Dendritic cell treated with granulocyte-macrophage colony-stimulating factor and Interleukin-4, amounts not matched to agents 40 ng/mL and 50 ng/mL, for 4 days (primary cell): ENCODE results near the gene NEURL4.

Experiments used
- H3K27ac Mint-ChIP-seq: one replicate; pipeline ENCODE4 v1.8.0; 2022; ENCODE audit warnings: mild to moderate bottlenecking, mixed read lengths
- H3K27me3 Mint-ChIP-seq: one replicate; pipeline ENCODE4 v1.8.0; 2022; ENCODE audit warnings: mild to moderate bottlenecking, mixed read lengths
- H3K36me3 Mint-ChIP-seq: one replicate; pipeline ENCODE4 v1.8.0; 2022; ENCODE audit warnings: low read depth, mixed read lengths
- H3K4me1 Mint-ChIP-seq: one replicate; pipeline ENCODE4 v1.8.0; 2022; ENCODE audit warnings: low read depth, mixed read lengths
- H3K4me3 Mint-ChIP-seq: one replicate; pipeline ENCODE4 v1.8.0; 2022; ENCODE audit warnings: mild to moderate bottlenecking, moderate library complexity, mixed read lengths
- H3K9me3 Mint-ChIP-seq: one replicate; pipeline ENCODE4 v1.8.0; 2022; ENCODE audit warnings: mixed read lengths
- intact Hi-C: fragments of 100-400 bp; cut with micrococcal nuclease; formaldehyde crosslinking; loops from one replicate; pipeline ENCODE4 v1.15.0; 2022

NEURL4 gene

GRCh38 chr17:7293816-7294613 is 35.1 kb downstream of the NEURL4 start:
- Mint-ChIP-seq H3K36me3 (no peaks in the 10 kb centered on the region), H3K27ac (no peak overlapping the region), H3K4me3 (peak overlapping the region; percentile 6), H3K4me1 (peaks cover 30% of the 10 kb centered on the region), H3K27me3 (peaks cover 84% of the 10 kb centered on the region), H3K9me3 (no peaks in the 10 kb centered on the region)
- intact Hi-C loops = no loop called here

DNA sequence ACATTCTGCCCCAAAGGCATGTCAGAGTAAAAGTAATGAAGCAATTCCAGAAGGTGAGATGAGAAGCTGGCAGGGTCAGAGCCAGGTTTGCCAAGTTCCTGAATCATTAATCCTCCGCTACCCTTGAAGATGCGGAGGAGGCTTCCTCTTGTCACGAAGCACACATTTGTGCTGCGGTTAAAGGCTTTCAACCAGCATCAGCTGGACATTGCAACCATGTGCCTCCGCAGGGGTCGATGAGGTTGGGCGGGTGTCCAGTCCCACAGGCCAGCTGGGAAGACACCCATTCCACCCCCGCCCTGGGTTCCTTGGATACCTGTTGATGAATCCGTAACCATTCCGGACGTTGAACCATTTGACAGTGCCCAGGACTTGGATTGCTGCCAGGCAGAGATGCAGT is 36.0 kb downstream of the NEURL4 start:
- H3K4me1 Mint-ChIP-seq = peaks cover 30% of the 10 kb centered on the region
- H3K36me3 Mint-ChIP-seq = no peaks in the 10 kb centered on the region
- no peaks in the 10 kb centered on the region for H3K9me3 Mint-ChIP-seq
- H3K27ac Mint-ChIP-seq = no peak overlapping the region
- intact Hi-C loops = no loop called here
- no peak overlapping the region for H3K4me3 Mint-ChIP-seq
- peaks cover 87% of the 10 kb centered on the region for H3K27me3 Mint-ChIP-seq

- intact Hi-C loops = no loop called here
- no peaks in the 10 kb centered on the region for H3K36me3 Mint-ChIP-seq
- no peak overlapping the region for H3K27ac Mint-ChIP-seq
- peaks cover 30% of the 10 kb centered on the region for H3K4me1 Mint-ChIP-seq
- peaks cover 87% of the 10 kb centered on the region for H3K27me3 Mint-ChIP-seq
- no peak overlapping the region for H3K4me3 Mint-ChIP-seq
- no peaks in the 10 kb centered on the region for H3K9me3 Mint-ChIP-seq
Observed at GRCh38 chr17:7292729-7293128, 36.4 kb downstream of the NEURL4 start.

GRCh38 chr17:7292194-7292593 is 36.9 kb downstream of the NEURL4 start:
- intact Hi-C loops = no loop called here
- Mint-ChIP-seq H3K4me1 (peaks cover 30% of the 10 kb centered on the region), H3K27me3 (peaks cover 91% of the 10 kb centered on the region), H3K36me3 (no peaks in the 10 kb centered on the region), H3K9me3 (no peaks in the 10 kb centered on the region), H3K4me3 (no peak overlapping the region), H3K27ac (no peak overlapping the region)

DNA sequence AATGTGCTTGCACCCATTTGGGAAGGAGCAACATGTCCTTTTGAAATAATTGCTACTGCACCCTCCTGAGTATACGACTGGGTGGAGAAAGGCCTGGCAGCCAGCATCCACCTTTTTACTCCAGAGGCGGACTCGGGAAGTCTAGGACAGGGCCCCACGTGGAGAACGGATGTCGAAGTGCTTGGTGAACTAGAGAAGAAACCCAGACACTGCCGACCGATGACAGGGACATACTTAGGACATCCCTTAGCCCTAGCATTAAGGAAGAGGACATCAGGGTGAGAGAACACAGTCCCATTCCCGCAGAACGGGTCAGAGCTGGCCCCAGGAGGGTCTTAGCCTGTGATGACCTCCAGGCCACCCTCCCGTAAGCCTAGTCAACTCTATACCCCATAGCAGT is 38.5 kb downstream of the NEURL4 start:
- H3K27me3 Mint-ChIP-seq = peaks cover 91% of the 10 kb centered on the region
- intact Hi-C loops = no loop called here

DNA sequence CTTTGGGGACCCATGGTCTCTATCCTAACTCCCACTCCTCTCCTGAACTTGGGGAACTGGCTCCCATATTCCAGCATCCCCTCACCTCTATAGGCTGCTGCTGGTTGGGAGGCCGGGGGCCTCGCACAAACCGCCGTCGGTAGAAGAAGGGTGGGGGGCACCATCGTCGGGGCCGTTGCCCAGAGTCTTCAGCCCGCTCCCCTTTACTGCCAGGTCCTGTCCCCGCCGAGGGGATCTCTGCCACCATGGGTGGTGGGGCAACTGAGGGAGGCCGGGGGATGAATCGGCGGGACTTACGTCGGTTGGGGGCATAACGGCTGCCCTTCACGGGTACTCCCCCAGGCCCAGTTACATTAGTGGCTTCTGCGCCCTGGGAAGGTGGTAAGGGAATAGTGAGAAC is 39.0 kb downstream of the NEURL4 start:
- Mint-ChIP-seq H3K4me3 (no peak overlapping the region), H3K9me3 (no peaks in the 10 kb centered on the region), H3K27ac (no peak overlapping the region), H3K27me3 (peaks cover 91% of the 10 kb centered on the region), H3K4me1 (peaks cover 13% of the 10 kb centered on the region), H3K36me3 (no peaks in the 10 kb centered on the region)
- intact Hi-C loops = no loop called here

More for the DNA sequence above, 38.5 kb downstream of the NEURL4 start:
- no peak overlapping the region for H3K27ac Mint-ChIP-seq
- H3K9me3 Mint-ChIP-seq = no peaks in the 10 kb centered on the region
- no peaks in the 10 kb centered on the region for H3K36me3 Mint-ChIP-seq
- no peak overlapping the region for H3K4me3 Mint-ChIP-seq
- H3K4me1 Mint-ChIP-seq = peaks cover 17% of the 10 kb centered on the region

DNA sequence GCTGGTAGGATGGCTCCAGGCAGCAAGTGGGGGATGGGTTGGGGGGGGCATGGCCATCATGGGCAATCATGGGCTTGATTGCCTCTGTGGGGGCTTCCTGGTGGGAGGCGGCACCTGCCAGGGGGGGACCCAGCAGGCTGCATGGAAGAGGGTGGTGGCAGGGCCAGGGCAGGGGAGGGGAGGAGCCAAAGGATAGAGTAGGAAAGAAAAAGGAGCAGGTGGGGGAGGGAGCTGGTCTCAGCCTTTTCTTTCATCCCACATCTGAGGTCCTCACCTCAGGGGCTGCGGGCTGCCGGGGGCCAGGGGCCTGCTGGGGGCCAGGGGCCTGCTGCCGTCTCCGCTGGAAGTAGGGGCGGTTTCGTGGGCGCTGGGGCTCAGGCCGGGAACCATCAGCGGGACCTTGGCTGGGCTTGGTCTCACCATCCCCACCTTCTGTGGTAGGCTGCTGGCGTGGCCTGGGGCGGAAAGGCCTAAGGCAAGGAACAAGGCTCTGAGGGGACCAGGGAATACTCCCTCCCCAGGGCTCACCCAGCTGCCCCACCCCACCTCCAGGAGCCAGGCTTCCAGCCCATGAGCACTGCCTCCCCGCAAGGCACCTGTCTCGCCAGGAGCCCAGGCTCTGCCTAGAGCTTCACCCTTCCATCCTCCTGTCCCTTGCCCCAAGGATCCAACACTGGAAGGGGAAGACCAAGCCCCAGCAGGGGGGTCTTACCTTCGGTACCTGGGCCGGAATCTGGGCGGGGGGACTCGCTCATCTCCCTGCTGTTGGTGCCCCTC is 39.7 kb downstream of the NEURL4 start:
- H3K4me1 Mint-ChIP-seq = peaks cover 8% of the 10 kb centered on the region
- H3K36me3 Mint-ChIP-seq = no peaks in the 10 kb centered on the region
- H3K4me3 Mint-ChIP-seq = no peak overlapping the region
- intact Hi-C loops = loop anchor here (10.0 kb wide), 1 partner anchor 45 kb away; the partner anchor contains the start of gene ACAP1
- H3K27ac Mint-ChIP-seq = no peak overlapping the region
- peaks cover 91% of the 10 kb centered on the region for H3K27me3 Mint-ChIP-seq
- H3K9me3 Mint-ChIP-seq = no peaks in the 10 kb centered on the region

DNA sequence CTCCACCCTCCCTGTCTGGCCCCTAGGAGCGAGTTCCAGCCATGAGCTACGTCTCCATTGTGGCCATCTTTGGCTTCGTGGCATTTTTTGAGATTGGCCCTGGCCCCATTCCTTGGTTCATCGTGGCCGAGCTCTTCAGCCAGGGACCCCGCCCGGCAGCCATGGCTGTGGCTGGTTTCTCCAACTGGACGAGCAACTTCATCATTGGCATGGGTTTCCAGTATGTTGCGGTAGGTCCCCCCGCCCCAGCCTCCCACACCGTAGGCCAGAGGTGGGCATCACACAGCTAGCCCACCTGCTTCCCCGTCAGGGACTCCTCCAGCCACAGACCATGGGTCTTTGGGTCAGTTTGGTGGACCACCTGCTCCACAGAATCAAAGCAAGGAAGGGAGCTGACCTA is 43.5 kb downstream of the NEURL4 start:
- Mint-ChIP-seq H3K4me3 (no peak overlapping the region), H3K9me3 (no peaks in the 10 kb centered on the region), H3K4me1 (peaks cover 36% of the 10 kb centered on the region), H3K27me3 (peaks cover 94% of the 10 kb centered on the region), H3K27ac (no peak overlapping the region), H3K36me3 (no peaks in the 10 kb centered on the region)
- intact Hi-C loops = loop anchor here (10.0 kb wide), 1 partner anchor 49 kb away; the partner anchor contains the start of gene ACAP1

- Mint-ChIP-seq H3K4me3 (no peak overlapping the region), H3K4me1 (peaks cover 44% of the 10 kb centered on the region), H3K27me3 (peaks cover 93% of the 10 kb centered on the region), H3K36me3 (no peaks in the 10 kb centered on the region), H3K9me3 (no peaks in the 10 kb centered on the region), H3K27ac (no peak overlapping the region)
- intact Hi-C loops = loop anchor here (5.0 to 10.0 kb wide), 2 partner anchors 43 to 50 kb away; partner anchors contain the start of genes ACAP1 and GABARAP
Observed at GRCh38 chr17:7284911-7285310, 44.2 kb downstream of the NEURL4 start.

DNA sequence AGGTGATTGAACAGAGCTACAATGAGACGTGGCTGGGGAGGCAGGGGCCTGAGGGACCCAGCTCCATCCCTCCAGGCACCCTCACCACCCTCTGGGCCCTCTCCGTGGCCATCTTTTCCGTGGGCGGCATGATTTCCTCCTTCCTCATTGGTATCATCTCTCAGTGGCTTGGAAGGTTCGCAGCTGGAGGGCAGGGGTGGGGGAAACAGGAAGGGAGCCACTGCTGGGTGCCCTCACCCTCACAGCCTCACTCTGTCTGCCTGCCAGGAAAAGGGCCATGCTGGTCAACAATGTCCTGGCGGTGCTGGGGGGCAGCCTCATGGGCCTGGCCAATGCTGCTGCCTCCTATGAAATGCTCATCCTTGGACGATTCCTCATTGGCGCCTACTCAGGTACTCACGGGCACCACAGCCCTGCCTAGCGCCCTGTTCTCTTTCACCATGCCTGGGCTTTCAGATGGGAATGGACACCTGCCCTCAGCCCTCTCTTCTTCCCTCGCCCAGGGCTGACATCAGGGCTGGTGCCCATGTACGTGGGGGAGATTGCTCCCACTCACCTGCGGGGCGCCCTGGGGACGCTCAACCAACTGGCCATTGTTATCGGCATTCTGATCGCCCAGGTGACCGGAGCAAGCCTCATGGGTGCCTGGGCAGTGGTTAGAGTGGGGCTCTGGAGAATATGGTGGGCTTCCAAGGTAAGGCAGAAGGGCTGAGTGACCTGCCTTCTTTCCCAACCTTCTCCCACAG is 45.5 kb downstream of the NEURL4 start:
- Mint-ChIP-seq H3K27me3 (peaks cover 97% of the 10 kb centered on the region), H3K4me3 (no peak overlapping the region), H3K9me3 (no peaks in the 10 kb centered on the region), H3K27ac (peak overlapping the region; percentile 57), H3K36me3 (no peaks in the 10 kb centered on the region), H3K4me1 (peaks cover 47% of the 10 kb centered on the region)
- intact Hi-C loops = loop anchor here (5.0 to 10.0 kb wide), 2 partner anchors 41 to 51 kb away; partner anchors contain the start of genes ACAP1 and GABARAP

GRCh38 chr17:7282752-7283321 is 46.3 kb downstream of the NEURL4 start:
- intact Hi-C loops = loop anchor here (5.0 to 10.0 kb wide), 2 partner anchors 41 to 52 kb away; partner anchors contain the start of genes ACAP1 and GABARAP
- Mint-ChIP-seq H3K4me3 (no peak overlapping the region), H3K36me3 (no peaks in the 10 kb centered on the region), H3K9me3 (no peaks in the 10 kb centered on the region), H3K27me3 (peaks cover 92% of the 10 kb centered on the region), H3K27ac (peak overlapping the region; percentile 57), H3K4me1 (peaks cover 47% of the 10 kb centered on the region)

- Mint-ChIP-seq H3K36me3 (no peaks in the 10 kb centered on the region), H3K4me3 (peak overlapping the region; percentile 73), H3K27ac (peak overlapping the region; percentile 57), H3K4me1 (peaks cover 47% of the 10 kb centered on the region), H3K27me3 (peaks cover 89% of the 10 kb centered on the region), H3K9me3 (no peaks in the 10 kb centered on the region)
- intact Hi-C loops = loop anchor here (1.0 to 10.0 kb wide), 3 partner anchors 30 to 53 kb away; partner anchors contain the start of genes ACAP1, ELP5 and GABARAP
Observed at GRCh38 chr17:7281953-7282751, 47.0 kb downstream of the NEURL4 start.
